LNCaP clone FGC (cell line): ENCODE measurements around the gene CMA1.
A peak's percentile ranks its signal among the peaks of the same experiment; 100 is the strongest.
"Not testable (repeated sequence)": the region's sequence is repeated elsewhere in the genome, so short reads cannot be mapped to it uniquely, and the experiment has no call there.

Source experiments
- DNase-seq: peaks from one replicate; pipeline ENCODE4 v3.0.0-alpha.2; 2011; ENCODE audit warnings: low read depth
- H3K4me3 ChIP-seq: 2 replicates; pipeline ENCODE4 v1.5.1; 2011; ENCODE audit warnings: mild to moderate bottlenecking, low read depth, low read length, control low read depth
- TF ChIP-seq, protein P1 (sequence below): IDR thresholded peaks from 2 replicates; pipeline ENCODE4 v1.5.1; 2012; ENCODE audit warnings: mild to moderate bottlenecking; ENCODE audit not compliant: control insufficient read depth, insufficient read depth; ENCODE audit errors: extremely low read depth

CMA1 gene

DNA sequence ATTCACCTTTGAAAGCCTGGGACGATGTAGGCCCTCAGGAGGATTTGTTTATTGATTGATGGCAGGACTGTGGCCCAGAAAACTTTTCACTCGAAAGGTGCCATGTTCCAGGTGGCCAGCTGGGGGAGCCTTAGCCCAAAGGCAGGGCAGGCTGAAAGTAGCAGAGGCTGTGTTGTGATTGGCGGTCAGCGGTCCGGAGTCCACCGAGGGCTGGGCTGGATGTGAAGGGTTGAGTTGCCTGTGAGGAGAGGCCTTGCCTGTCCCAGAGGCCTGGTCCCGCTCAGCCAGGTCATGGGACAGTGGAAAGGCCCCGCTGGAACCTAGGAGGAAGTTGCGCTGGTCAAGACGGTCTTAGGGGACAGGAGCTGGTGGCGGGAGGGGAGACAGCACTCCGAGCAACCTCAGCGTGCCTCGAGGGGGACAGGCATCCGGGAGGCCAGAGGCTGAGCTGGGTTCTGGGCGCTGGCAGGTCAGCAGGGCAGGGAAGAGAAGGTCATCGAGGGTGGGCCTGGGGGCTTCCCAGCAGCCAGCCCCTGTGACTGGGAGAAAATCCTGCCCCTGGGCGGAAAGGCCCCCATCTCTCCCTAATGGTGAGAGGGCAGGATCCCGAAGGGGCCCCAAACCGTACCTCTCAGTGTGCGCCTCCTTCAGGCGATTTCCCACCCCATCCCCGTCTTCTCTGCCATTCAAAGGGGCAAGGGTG, 26.3 kb downstream of the CMA1 start:
- peak; percentile 7 for DNase-seq
- no peak overlapping the region for H3K4me3 ChIP-seq
- TF ChIP-seq, protein P1, sequence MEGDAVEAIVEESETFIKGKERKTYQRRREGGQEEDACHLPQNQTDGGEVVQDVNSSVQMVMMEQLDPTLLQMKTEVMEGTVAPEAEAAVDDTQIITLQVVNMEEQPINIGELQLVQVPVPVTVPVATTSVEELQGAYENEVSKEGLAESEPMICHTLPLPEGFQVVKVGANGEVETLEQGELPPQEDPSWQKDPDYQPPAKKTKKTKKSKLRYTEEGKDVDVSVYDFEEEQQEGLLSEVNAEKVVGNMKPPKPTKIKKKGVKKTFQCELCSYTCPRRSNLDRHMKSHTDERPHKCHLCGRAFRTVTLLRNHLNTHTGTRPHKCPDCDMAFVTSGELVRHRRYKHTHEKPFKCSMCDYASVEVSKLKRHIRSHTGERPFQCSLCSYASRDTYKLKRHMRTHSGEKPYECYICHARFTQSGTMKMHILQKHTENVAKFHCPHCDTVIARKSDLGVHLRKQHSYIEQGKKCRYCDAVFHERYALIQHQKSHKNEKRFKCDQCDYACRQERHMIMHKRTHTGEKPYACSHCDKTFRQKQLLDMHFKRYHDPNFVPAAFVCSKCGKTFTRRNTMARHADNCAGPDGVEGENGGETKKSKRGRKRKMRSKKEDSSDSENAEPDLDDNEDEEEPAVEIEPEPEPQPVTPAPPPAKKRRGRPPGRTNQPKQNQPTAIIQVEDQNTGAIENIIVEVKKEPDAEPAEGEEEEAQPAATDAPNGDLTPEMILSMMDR, result peak; percentile 88

DNA sequence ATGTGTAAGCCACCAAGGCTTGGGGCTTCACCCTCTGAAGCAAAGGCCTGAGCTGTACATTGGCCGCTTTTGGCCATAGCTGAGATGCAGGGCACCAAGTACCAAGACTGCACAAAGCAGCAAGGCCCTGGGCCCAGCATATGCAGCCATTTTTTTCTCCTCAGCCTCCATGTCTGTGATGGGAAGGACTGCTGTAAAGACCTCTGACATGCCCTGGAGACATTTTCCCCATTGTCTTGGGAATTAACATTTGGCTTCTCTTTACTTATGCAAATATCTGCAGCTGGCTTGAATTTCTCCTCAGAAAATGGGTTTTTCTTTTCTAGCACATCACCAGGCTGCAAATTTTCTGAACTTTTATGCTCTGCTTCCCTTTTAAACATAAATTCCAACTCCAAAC, 28.1 kb downstream of the CMA1 start:
- not testable (repeated sequence) for H3K4me3 ChIP-seq, DNase-seq

DNA sequence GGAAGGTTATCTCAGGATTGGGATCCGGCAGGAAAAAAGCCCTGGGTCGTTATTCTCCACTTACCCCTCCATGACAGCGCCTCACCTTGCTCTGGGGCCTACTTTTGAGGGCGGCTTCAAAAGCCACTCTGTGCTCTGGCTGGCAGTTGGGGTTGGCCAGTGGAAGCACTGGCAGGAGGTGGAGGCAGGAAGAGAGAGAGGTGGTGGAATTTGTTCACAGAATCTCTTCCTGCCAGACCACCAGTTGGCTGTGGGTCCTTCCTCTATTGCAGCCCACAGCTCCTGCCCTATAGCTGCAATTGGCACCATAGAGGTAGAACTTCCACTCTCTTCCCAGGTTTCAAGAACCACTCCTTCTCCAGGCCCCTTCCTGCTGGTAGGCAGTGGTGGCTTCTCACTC, 32.8 kb downstream of the CMA1 start:
- H3K4me3 ChIP-seq, result no peak overlapping the region
- TF ChIP-seq, protein P1, result no peak
- DNase-seq, result no peak

DNA sequence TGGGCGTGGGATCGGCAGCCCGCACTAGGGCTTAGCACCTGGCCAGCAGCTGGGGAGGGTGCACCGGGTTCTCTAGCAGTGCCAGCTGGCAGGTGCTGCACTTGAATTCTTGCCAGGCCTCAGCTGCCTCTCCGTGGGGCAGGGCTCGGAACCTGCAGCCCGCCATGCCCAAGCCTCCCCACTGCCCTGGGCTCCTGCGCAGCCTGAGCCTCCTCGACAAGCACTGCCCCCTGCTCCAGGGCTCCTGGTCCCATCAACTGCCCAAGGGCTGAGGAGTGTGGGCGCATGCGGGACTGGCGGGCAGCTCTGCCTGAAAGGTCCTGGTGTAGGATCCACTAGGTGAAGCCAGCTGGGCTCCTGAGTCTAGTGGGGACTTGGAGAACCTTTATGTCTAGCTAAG, 34.9 kb downstream of the CMA1 start:
- no peak for DNase-seq
- TF ChIP-seq, protein P1, result no peak
- no peak overlapping the region for H3K4me3 ChIP-seq

DNA sequence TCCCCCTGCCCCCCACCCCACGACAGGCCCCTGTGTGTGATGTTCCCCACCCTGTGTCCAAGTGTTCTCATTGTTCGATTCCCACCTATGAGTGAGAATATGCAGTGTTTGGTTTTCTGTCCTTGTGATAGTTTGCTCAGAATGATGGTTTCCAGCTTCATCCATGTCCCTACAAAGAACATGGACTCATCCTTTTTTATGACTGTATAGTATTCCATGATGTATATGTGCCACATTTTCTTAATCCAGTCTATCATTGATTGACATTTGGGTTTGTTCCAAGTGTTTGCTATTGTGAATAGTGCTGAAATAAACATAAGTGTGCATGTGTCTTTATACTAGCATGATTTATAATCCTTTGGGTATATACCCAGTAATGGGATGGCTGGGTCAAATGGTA, 37.6 kb downstream of the CMA1 start:
- not testable (repeated sequence) for H3K4me3 ChIP-seq, DNase-seq

DNA sequence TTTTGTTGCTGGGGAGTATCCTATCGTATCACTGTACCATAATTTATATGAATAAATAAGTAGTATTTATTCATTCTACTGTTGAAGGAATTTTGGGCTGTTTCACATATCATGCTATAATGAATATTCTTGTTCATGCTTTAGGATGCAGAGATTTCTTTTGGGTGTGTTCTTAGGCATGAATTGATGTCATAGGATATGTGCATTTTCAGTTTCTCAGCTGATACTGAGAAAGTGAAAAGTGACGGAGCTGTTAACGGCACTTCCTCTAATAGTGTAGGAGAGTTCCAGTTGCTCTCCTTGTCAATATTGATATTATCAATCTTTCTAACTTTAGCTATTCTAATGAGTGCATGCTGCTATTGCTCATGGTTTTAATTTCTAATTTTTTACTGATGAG, 42.3 kb downstream of the CMA1 start:
- DNase-seq, result no peak
- TF ChIP-seq, protein P1, result no peak
- H3K4me3 ChIP-seq, result no peak overlapping the region

DNA sequence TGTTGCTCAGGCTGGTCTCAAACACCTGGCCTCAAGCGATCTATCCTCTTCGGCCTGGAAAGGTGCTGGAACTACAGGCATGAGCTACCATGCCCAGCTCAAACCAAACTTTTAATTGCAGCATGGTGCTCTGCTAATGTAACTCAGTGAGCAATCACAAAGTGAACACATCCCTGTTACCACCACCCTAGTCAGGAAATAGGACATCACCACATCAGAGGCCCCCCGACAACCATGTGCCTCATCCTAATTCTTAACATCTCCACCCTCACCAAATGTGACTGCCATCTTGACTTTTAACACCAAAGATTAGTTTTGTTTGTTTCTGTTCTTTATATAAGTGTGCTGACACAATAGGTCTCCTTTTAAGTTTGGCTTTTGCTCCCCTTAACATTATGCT, 42.7 kb downstream of the CMA1 start:
- TF ChIP-seq, protein P1, result no peak
- H3K4me3 ChIP-seq, result no peak overlapping the region
- no peak for DNase-seq
